HepG2 (cell line): ENCODE measurements around the gene ZNF865. TPM values are rescaled to one million over a fixed set of nuclear protein-coding genes. Genes with fewer than 3 reads are reported as not detected.
A peak's percentile ranks its signal among the peaks of the same experiment; 100 is the strongest.

Source experiments
- BATF2 ChIP-seq: sonication (generic); formaldehyde crosslinking; IDR thresholded peaks from 2 replicates; pipeline ENCODE4 v1.8.0; 2022; ENCODE audit warnings: mild to moderate bottlenecking, missing genetic modification reagents, moderate library complexity
- CEBPB ChIP-seq: IDR thresholded peaks from 2 replicates; pipeline ENCODE4 v1.6.1; 2011; ENCODE audit warnings: low read depth, low read length, improper control_type of control experiment, borderline replicate concordance
- CREM ChIP-seq, 2 experiments: sonication (generic) in 1 of 2; formaldehyde crosslinking in 1 of 2; IDR thresholded peaks; 2 replicates each; pipeline versions ENCODE4 v1.4.0 to v1.6.1; 2016 to 2020; ENCODE audit warnings: antibody characterized with exemption in 1 of 2, mild to moderate bottlenecking in 1 of 2, missing genetic modification reagents in 1 of 2
- FOXA3 ChIP-seq: IDR thresholded peaks from 2 replicates; pipeline ENCODE4 v1.6.1; 2016; ENCODE audit warnings: missing genetic modification reagents, missing compliant biosample characterization
- HIC2 ChIP-seq: sonication (generic); formaldehyde crosslinking; IDR thresholded peaks from 2 replicates; pipeline ENCODE4 v1.9.0; 2022; ENCODE audit warnings: low read depth, missing genetic modification reagents
- HOMEZ ChIP-seq: IDR thresholded peaks from 2 replicates; pipeline ENCODE4 v1.6.1; 2016; ENCODE audit warnings: low read depth
- MED8 ChIP-seq: sonication (generic); formaldehyde crosslinking; IDR thresholded peaks from 2 replicates; pipeline ENCODE4 v1.8.1; 2023; ENCODE audit warnings: mild to moderate bottlenecking, missing genetic modification reagents; ENCODE audit not compliant: insufficient replicate concordance
- NR1H2 ChIP-seq: sonication (generic); formaldehyde crosslinking; IDR thresholded peaks from 2 replicates; pipeline ENCODE4 v1.8.1; 2022; ENCODE audit warnings: low read depth, missing genetic modification reagents, borderline replicate concordance
- PRDM4 ChIP-seq: sonication (generic); formaldehyde crosslinking; IDR thresholded peaks from 2 replicates; pipeline ENCODE4 v1.9.0; 2021; ENCODE audit warnings: missing genetic modification reagents, borderline replicate concordance
- SALL1 ChIP-seq: sonication (generic); formaldehyde crosslinking; IDR thresholded peaks from 2 replicates; pipeline ENCODE4 v1.8.0; 2022; ENCODE audit warnings: mild to moderate bottlenecking, missing genetic modification reagents
- SIN3A ChIP-seq: IDR thresholded peaks from 2 replicates; pipeline ENCODE4 v1.6.1; 2011; ENCODE audit warnings: low read depth, mild to moderate bottlenecking, control low read depth, low read length, borderline replicate concordance
- ZBTB7B ChIP-seq: sonication (generic); formaldehyde crosslinking; IDR thresholded peaks from 2 replicates; pipeline ENCODE4 v1.4.0; 2020; ENCODE audit warnings: missing genetic modification reagents
- ZNF256 ChIP-seq: sonication (generic); formaldehyde crosslinking; conservative IDR thresholded peaks from 2 replicates; pipeline ENCODE4 v1.4.0; 2020; ENCODE audit warnings: missing genetic modification reagents
- ZNF333 ChIP-seq: sonication (generic); formaldehyde crosslinking; IDR thresholded peaks from 2 replicates; pipeline ENCODE4 v1.4.0; 2020; ENCODE audit warnings: mild to moderate bottlenecking, missing genetic modification reagents, borderline replicate concordance
- ZNF629 ChIP-seq: sonication (generic); formaldehyde crosslinking; conservative IDR thresholded peaks from 2 replicates; pipeline ENCODE4 v1.5.0; 2020; ENCODE audit warnings: missing genetic modification reagents
- ZNF709 ChIP-seq: sonication (generic); formaldehyde crosslinking; IDR thresholded peaks from 2 replicates; pipeline ENCODE4 v1.5.0; 2020; ENCODE audit warnings: mild to moderate bottlenecking, missing genetic modification reagents
- ZSCAN31 ChIP-seq: sonication (generic); formaldehyde crosslinking; IDR thresholded peaks from 2 replicates; pipeline ENCODE4 v1.5.0; 2020; ENCODE audit warnings: low read depth, mild to moderate bottlenecking, missing genetic modification reagents
- polyA plus RNA-seq, 8 experiments: library from polyadenylated mRNA; depleted of rRNA in 3 of 8; stranded (reverse) in 7 of 8; unstranded in 1 of 8; fragments of >200 nt; fragmentation: Illumina TruSeq in 4 of 8; extraction: Trizol in 4 of 8; gene quantifications; 2 replicates each; pipeline versions ENCODE4 v1.2.1 to v1.2.3, GENCODE V29; 2011 to 2016; ENCODE audit warnings: low read depth in 4 of 8, missing spikeins in 1 of 8, mixed read lengths in 1 of 8; ENCODE audit not compliant: insufficient read depth in 1 of 8
- total RNA-seq, 5 experiments: library from RNA; depleted of rRNA; stranded (reverse); fragments of >200 nt; fragmentation: Illumina TruSeq; extraction: Trizol; gene quantifications; 2 replicates each; pipeline ENCODE4 v1.2.3, GENCODE V29; 2016; ENCODE audit warnings: low read depth in 1 of 5
- TF ChIP-seq, protein P1 (sequence below): sonication (generic); formaldehyde crosslinking; IDR thresholded peaks from 2 replicates; pipeline ENCODE4 v1.8.0; 2022; ENCODE audit warnings: mild to moderate bottlenecking, missing genetic modification reagents, moderate library complexity
- TF ChIP-seq, protein P2 (sequence below): sonication (generic); formaldehyde crosslinking; IDR thresholded peaks from 2 replicates; pipeline ENCODE4 v1.5.0; 2020; ENCODE audit warnings: missing genetic modification reagents

The ZNF865 gene
- total and polyA plus RNA-seq, 2 of the 13 experiments (the other 11 are each of a cell fraction or from before 2014, with no cell fraction given) = 0.93 to 1.0 TPM

- TF ChIP-seq ZSCAN31 (no peak), ZNF709 (0 out of 2 replicates have a peak, but pooled peaks have one; percentile 47), MED8 (CRISPR knock-in tag) (no peak), HOMEZ (CRISPR knock-in tag) (no peak), SIN3A (no peak), ZNF629 (no peak), CEBPB (no peak), SALL1 (CRISPR knock-in tag) (peak; percentile 55; the same call in 1 of the 2 replicates), ZNF333 (CRISPR knock-in tag) (no peak), ZBTB7B (CRISPR knock-in tag) (no peak), ZNF256 (CRISPR knock-in tag) (no peak), BATF2 (no peak), NR1H2 (no peak), CREM (IDR thresholded peaks at IDR 0.05) (no peak), CREM (CRISPR knock-in tag; IDR thresholded peaks at IDR 0.05) (no peak), PRDM4 (CRISPR knock-in tag) (no peak), HIC2 (CRISPR knock-in tag) (no peak), FOXA3 (CRISPR knock-in tag) (0 out of 2 replicates have a peak, but pooled peaks have one; percentile 15)
- TF ChIP-seq, protein P1, sequence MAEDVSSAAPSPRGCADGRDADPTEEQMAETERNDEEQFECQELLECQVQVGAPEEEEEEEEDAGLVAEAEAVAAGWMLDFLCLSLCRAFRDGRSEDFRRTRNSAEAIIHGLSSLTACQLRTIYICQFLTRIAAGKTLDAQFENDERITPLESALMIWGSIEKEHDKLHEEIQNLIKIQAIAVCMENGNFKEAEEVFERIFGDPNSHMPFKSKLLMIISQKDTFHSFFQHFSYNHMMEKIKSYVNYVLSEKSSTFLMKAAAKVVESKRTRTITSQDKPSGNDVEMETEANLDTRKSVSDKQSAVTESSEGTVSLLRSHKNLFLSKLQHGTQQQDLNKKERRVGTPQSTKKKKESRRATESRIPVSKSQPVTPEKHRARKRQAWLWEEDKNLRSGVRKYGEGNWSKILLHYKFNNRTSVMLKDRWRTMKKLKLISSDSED (CRISPR knock-in tag) = no peak
- TF ChIP-seq, protein P2, sequence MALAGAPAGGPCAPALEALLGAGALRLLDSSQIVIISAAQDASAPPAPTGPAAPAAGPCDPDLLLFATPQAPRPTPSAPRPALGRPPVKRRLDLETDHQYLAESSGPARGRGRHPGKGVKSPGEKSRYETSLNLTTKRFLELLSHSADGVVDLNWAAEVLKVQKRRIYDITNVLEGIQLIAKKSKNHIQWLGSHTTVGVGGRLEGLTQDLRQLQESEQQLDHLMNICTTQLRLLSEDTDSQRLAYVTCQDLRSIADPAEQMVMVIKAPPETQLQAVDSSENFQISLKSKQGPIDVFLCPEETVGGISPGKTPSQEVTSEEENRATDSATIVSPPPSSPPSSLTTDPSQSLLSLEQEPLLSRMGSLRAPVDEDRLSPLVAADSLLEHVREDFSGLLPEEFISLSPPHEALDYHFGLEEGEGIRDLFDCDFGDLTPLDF = peak; percentile 93
These were observed 5.4 kb upstream of the ZNF865 start, which contains the start of gene ZNF524 (continued) for GRCh38 chr19:55599842-55600661.
